Vagina (tissue), 2 donors: ENCODE measurements around the gene IL1RAPL2. TPM values are rescaled to one million over a fixed set of nuclear protein-coding genes. Genes with fewer than 3 reads are reported as not detected.

Experiments used
- DNase-seq, 2 donors: peaks; one replicate each; pipeline ENCODE4 v3.0.0-alpha.2; 2017; ENCODE audit errors: extremely low spot score in 2 of 2
- H3K27ac ChIP-seq: fragments of 200-600 bp; sonication (generic); one replicate; pipeline ENCODE4 v1.5.1; 2019
- H3K27me3 ChIP-seq: fragments of 200-600 bp; sonication (generic); one replicate; pipeline ENCODE4 v1.5.1; 2019
- H3K36me3 ChIP-seq, 2 donors: fragments of 200-600 bp; sonication (generic); one replicate each; pipeline ENCODE4 v1.5.1; 2017 to 2019
- H3K4me1 ChIP-seq: fragments of 200-600 bp; sonication (generic); one replicate; pipeline ENCODE4 v1.5.1; 2019
- H3K4me3 ChIP-seq, 2 donors: fragments of 200-600 bp; sonication (generic); 1 replicate in 1 of 2; 2 replicates in 1 of 2; pipeline ENCODE4 v1.5.1; 2016 to 2019
- H3K9me3 ChIP-seq: fragments of 200-600 bp; sonication (generic); one replicate; pipeline ENCODE4 v1.5.1; 2019
- CTCF ChIP-seq, 3 experiments: fragments of 450-650 bp in 2 of 3; fragments of 200-600 bp in 1 of 3; sonication (generic) in 1 of 3; IDR thresholded peaks; one replicate each; pipeline ENCODE4 v1.5.1; 2017 to 2019; ENCODE audit warnings: antibody characterized with exemption in 3 of 3, mild to moderate bottlenecking in 2 of 3, moderate library complexity in 2 of 3
- POLR2A ChIP-seq, 2 donors: fragments of 450-650 bp; IDR thresholded peaks; one replicate each; pipeline ENCODE4 v1.6.1; 2017; ENCODE audit warnings: antibody characterized with exemption in 2 of 2, mild to moderate bottlenecking in 2 of 2, moderate library complexity in 2 of 2
- POLR2AphosphoS5 ChIP-seq, 2 donors: sonication (generic); formaldehyde crosslinking; IDR thresholded peaks; one replicate each; pipeline ENCODE4 v1.9.0; 2017; ENCODE audit warnings: antibody characterized with exemption in 2 of 2, mild to moderate bottlenecking in 2 of 2, low read depth in 1 of 2; ENCODE audit not compliant: insufficient read depth in 1 of 2
- intact Hi-C: fragments of 100-400 bp; cut with DNase I; formaldehyde crosslinking; loops from one replicate; pipeline ENCODE4 v1.15.1; 2023
- total RNA-seq: library from RNA; depleted of rRNA; stranded (reverse); fragments of >200 nt; gene quantifications from one replicate; pipeline ENCODE4 v1.2.3, GENCODE V29; 2016

IL1RAPL2 gene
- total RNA-seq, 1 donor from 2014 or later: 0.25 TPM

GRCh38 chrX:104660092-104660491, 94.1 kb downstream of the IL1RAPL2 start:
- Histone ChIP-seq H3K27me3 (no peaks in the 10 kb centered on the region), H3K9me3 (no peaks in the 10 kb centered on the region), H3K4me1 (no peaks in the 10 kb centered on the region), H3K27ac (no peak overlapping the region), H3K4me3 (no peak overlapping the region), H3K36me3 (no peaks in the 10 kb centered on the region)
- DNase-seq: no peak
- intact Hi-C loops: no loop called here
- TF ChIP-seq POLR2A (IDR thresholded peaks at IDR 0.05): no peak
- no peak for TF ChIP-seq POLR2AphosphoS5 (IDR thresholded peaks at IDR 0.05; ENCODE audit: insufficient read depth in 1 of 2, low read depth in 1 of 2)
- TF ChIP-seq CTCF (IDR thresholded peaks at IDR 0.05): no peak

GRCh38 chrX:104662694-104663093, 96.7 kb downstream of the IL1RAPL2 start:
- no peaks in the 10 kb centered on the region for H3K9me3 ChIP-seq
- no peak overlapping the region for H3K4me3 ChIP-seq
- DNase-seq: no peak
- no peaks in the 10 kb centered on the region for H3K27me3 ChIP-seq
- H3K36me3 ChIP-seq: no peaks in the 10 kb centered on the region
- intact Hi-C loops: no loop called here
- TF ChIP-seq CTCF (IDR thresholded peaks at IDR 0.05) (no peak), POLR2A (IDR thresholded peaks at IDR 0.05) (no peak), POLR2AphosphoS5 (IDR thresholded peaks at IDR 0.05; ENCODE audit: insufficient read depth in 1 of 2, low read depth in 1 of 2) (no peak)
- no peaks in the 10 kb centered on the region for H3K4me1 ChIP-seq
- no peak overlapping the region for H3K27ac ChIP-seq

GRCh38 chrX:104665691-104666090, 99.7 kb downstream of the IL1RAPL2 start:
- no peaks in the 10 kb centered on the region for H3K9me3 ChIP-seq
- intact Hi-C loops: no loop called here
- no peak for DNase-seq
- H3K4me1 ChIP-seq: no peaks in the 10 kb centered on the region
- H3K27me3 ChIP-seq: no peaks in the 10 kb centered on the region
- H3K36me3 ChIP-seq: no peaks in the 10 kb centered on the region
- H3K4me3 ChIP-seq: no peak overlapping the region
- H3K27ac ChIP-seq: no peak overlapping the region
- TF ChIP-seq CTCF (IDR thresholded peaks at IDR 0.05) (no peak), POLR2A (IDR thresholded peaks at IDR 0.05) (no peak), POLR2AphosphoS5 (IDR thresholded peaks at IDR 0.05; ENCODE audit: insufficient read depth in 1 of 2, low read depth in 1 of 2) (no peak)

DNA sequence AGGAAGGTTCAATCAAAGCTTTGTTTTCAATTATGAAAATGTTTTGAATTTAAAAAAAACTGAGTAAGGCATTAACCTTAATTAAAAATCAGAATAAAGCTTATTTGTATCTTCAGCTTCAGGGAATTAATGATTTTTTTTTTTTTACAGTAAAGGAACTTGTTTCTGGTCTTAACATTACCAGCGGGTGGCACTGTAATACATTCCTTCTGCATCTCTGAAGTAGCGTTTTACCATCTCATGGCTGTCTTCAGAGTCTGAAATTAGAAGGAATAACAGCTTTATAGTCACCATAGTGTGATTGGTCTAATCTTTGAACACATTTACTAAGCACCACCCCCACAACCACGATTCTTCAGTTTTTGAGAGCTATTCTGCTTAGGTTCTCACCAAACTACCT, 102.6 kb downstream of the IL1RAPL2 start:
- TF ChIP-seq POLR2AphosphoS5 (IDR thresholded peaks at IDR 0.05; ENCODE audit: insufficient read depth in 1 of 2, low read depth in 1 of 2): no peak
- no peak for TF ChIP-seq POLR2A (IDR thresholded peaks at IDR 0.05)
- no peak for TF ChIP-seq CTCF (IDR thresholded peaks at IDR 0.05)
- intact Hi-C loops: no loop called here

DNA sequence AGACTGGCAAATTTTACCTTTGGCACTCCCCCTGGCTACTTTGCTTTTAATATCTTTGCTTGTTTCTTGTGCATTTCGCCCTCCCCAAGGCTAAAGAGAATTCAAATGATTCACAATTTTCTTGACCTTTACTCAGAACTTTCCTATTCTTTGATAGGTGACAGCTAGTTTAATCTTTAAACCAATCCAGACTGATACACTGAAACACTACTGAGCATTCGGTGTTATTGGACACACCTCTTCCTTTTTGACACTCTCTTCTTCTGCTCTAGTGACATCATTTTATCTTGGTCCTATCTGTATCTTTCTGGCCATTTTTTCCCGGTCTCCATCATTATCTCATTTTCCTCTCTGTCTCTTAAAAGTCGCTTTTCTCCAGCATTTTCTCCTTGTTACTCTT, 103.1 kb downstream of the IL1RAPL2 start:
- Histone ChIP-seq H3K36me3 (no peaks in the 10 kb centered on the region), H3K9me3 (no peaks in the 10 kb centered on the region), H3K27me3 (no peaks in the 10 kb centered on the region), H3K4me3 (no peak overlapping the region), H3K4me1 (no peaks in the 10 kb centered on the region), H3K27ac (no peak overlapping the region)
- no peak for DNase-seq
- TF ChIP-seq POLR2AphosphoS5 (IDR thresholded peaks at IDR 0.05; ENCODE audit: insufficient read depth in 1 of 2, low read depth in 1 of 2): no peak
- no peak for TF ChIP-seq CTCF (IDR thresholded peaks at IDR 0.05)
- no peak for TF ChIP-seq POLR2A (IDR thresholded peaks at IDR 0.05)
- intact Hi-C loops: no loop called here

More for the DNA sequence above, 102.6 kb downstream of the IL1RAPL2 start:
- Histone ChIP-seq H3K27ac (no peak overlapping the region), H3K27me3 (no peaks in the 10 kb centered on the region), H3K9me3 (no peaks in the 10 kb centered on the region), H3K4me3 (no peak overlapping the region), H3K36me3 (no peaks in the 10 kb centered on the region), H3K4me1 (no peaks in the 10 kb centered on the region)
- DNase-seq: no peak
